ENCODE results near the gene CAPN12. TPM values are rescaled to one million over a fixed set of nuclear protein-coding genes. Genes with fewer than 3 reads are reported as not detected.

The CAPN12 gene
- total and polyA plus RNA-seq, 10 of the 15 experiments (the other 5 are each of a cell fraction or from before 2014, with no cell fraction given): 0.64 to 4.6 (median 2.0) TPM

DNA sequence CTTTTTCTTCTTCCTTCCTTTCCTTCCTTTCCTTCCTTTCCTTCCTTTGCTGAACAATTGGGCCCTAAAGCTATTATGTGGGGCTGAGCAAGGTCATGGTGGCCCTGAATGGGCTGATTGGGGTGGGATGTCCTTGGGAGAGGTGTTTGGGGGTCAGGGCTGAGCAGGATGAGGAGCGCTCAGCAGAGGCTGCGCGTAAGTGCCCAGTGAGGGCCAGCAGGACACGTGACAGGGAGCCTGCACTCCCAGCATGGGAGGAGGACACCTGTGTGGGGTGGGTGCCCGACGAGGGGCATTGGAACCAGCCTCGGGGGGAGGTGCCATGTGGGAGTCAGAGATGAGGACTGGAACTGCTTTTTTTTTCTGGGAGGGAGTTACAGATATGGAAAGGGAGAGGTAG, 34.5 kb upstream of the CAPN12 start:
- ChIA-PET POLR2A (interaction anchor here (0.5 kb wide), 1 partner anchor 602 kb away, joined by 4 read pairs; no protein-coding TSS in a partner anchor), SMC1A (ENCODE audit: uncharacterized antibody, unreplicated experiment) (no interaction called here), RAD21 (ENCODE audit: unreplicated experiment) (no interaction called here), CTCF (interaction anchor here (1.4 kb wide), 1 partner anchor 151 kb away, joined by 3 read pairs; the partner anchor contains the start of genes MRPS12 and SARS2)
- ATAC-seq: no peak
- Histone ChIP-seq H3K9me3 (replicated peaks; ENCODE audit: control insufficient read depth, insufficient read depth, low read length) (no peaks in the 10 kb centered on the region), H3K27ac (ENCODE audit: control insufficient read depth, insufficient read depth) (no peak overlapping the region), H2AFZ (ENCODE audit: control insufficient read depth, low read depth, low read length) (no peak overlapping the region), H3K4me2 (ENCODE audit: control insufficient read depth, insufficient read depth) (no peak overlapping the region), H3K4me1 (ENCODE audit: control insufficient read depth, insufficient read depth, low read length) (no peaks in the 10 kb centered on the region), H3K79me2 (ENCODE audit: control insufficient read depth, insufficient read depth, low read length) (no peaks in the 10 kb centered on the region), H3K36me3 (ENCODE audit: control insufficient read depth in 2 of 2, insufficient read depth in 2 of 2, low read length in 1 of 2) (no peaks in the 10 kb centered on the region), H4K20me1 (ENCODE audit: control insufficient read depth, insufficient read depth) (no peaks in the 10 kb centered on the region), H3K4me3 (no peak overlapping the region), H3K9ac (ENCODE audit: control insufficient read depth, insufficient read depth, low read length) (no peak overlapping the region), H3K27me3 (replicated peaks in 1 of 2; ENCODE audit: control insufficient read depth in 2 of 2, insufficient read depth in 2 of 2, low read length in 1 of 2) (no peaks in the 10 kb centered on the region; a peak in 1 of 4 replicates)
- WGBS (ENCODE audit: insufficient coverage, insufficient replicate concordance, low lambda C conversion rate, missing lambda C conversion rate): 49% methylated on average over 7 of the region's 7 CpGs
- FAIRE-seq: no peak
- in situ Hi-C loops (cut with MboI) (no loop called here), intact Hi-C loops (cut with micrococcal nuclease; ENCODE audit: unreplicated experiment) (no loop called here)
- no TSS peak for BruUV-seq (replicated peaks)
- TF ChIP-seq ASH2L (IDR thresholded peaks at IDR 0.05; ENCODE audit: borderline replicate concordance, low read depth): no peak
- no peak for TF ChIP-seq ZSCAN29 (IDR thresholded peaks at IDR 0.05)
- no peak for TF ChIP-seq TARDBP (IDR thresholded peaks at IDR 0.05; ENCODE audit: borderline replicate concordance)
- TF ChIP-seq ZNF207 (IDR thresholded peaks at IDR 0.05; ENCODE audit: borderline replicate concordance): no peak
- no peak for TF ChIP-seq SUPT20H (IDR thresholded peaks at IDR 0.05; ENCODE audit: borderline replicate concordance, control insufficient read depth, low read depth, low read length)
- no peak for TF ChIP-seq SMARCA5 (IDR thresholded peaks at IDR 0.05)
- no peak for TF ChIP-seq CREM (IDR thresholded peaks at IDR 0.05; ENCODE audit: low read depth)
- TF ChIP-seq NBN (IDR thresholded peaks at IDR 0.05): no peak
- no peak for TF ChIP-seq PAX5 (IDR thresholded peaks at IDR 0.05; ENCODE audit: borderline replicate concordance, low read depth, low read length)
- TF ChIP-seq TCF12 (IDR thresholded peaks at IDR 0.05; ENCODE audit: low read depth, low read length): no peak
- no peak for TF ChIP-seq BCL11A (IDR thresholded peaks at IDR 0.05; ENCODE audit: low read depth, low read length)
- no peak for TF ChIP-seq EED (IDR thresholded peaks at IDR 0.05; ENCODE audit: low read depth)
- TF ChIP-seq, protein P1, sequence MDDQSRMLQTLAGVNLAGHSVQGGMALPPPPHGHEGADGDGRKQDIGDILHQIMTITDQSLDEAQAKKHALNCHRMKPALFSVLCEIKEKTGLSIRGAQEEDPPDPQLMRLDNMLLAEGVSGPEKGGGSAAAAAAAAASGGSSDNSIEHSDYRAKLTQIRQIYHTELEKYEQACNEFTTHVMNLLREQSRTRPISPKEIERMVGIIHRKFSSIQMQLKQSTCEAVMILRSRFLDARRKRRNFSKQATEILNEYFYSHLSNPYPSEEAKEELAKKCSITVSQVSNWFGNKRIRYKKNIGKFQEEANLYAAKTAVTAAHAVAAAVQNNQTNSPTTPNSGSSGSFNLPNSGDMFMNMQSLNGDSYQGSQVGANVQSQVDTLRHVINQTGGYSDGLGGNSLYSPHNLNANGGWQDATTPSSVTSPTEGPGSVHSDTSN (IDR thresholded peaks at IDR 0.05; ENCODE audit: insufficient replicate concordance, low read depth, low read length): no peak
- TF ChIP-seq, protein P2, sequence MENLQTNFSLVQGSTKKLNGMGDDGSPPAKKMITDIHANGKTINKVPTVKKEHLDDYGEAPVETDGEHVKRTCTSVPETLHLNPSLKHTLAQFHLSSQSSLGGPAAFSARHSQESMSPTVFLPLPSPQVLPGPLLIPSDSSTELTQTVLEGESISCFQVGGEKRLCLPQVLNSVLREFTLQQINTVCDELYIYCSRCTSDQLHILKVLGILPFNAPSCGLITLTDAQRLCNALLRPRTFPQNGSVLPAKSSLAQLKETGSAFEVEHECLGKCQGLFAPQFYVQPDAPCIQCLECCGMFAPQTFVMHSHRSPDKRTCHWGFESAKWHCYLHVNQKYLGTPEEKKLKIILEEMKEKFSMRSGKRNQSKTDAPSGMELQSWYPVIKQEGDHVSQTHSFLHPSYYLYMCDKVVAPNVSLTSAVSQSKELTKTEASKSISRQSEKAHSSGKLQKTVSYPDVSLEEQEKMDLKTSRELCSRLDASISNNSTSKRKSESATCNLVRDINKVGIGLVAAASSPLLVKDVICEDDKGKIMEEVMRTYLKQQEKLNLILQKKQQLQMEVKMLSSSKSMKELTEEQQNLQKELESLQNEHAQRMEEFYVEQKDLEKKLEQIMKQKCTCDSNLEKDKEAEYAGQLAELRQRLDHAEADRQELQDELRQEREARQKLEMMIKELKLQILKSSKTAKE (IDR thresholded peaks at IDR 0.05; ENCODE audit: low read depth, poor library complexity, severe bottlenecking): no peak
- TF ChIP-seq, protein P3, sequence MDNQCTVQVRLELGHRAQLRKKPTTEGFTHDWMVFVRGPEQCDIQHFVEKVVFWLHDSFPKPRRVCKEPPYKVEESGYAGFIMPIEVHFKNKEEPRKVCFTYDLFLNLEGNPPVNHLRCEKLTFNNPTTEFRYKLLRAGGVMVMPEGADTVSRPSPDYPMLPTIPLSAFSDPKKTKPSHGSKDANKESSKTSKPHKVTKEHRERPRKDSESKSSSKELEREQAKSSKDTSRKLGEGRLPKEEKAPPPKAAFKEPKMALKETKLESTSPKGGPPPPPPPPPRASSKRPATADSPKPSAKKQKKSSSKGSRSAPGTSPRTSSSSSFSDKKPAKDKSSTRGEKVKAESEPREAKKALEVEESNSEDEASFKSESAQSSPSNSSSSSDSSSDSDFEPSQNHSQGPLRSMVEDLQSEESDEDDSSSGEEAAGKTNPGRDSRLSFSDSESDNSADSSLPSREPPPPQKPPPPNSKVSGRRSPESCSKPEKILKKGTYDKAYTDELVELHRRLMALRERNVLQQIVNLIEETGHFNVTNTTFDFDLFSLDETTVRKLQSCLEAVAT (IDR thresholded peaks at IDR 0.05): no peak
- no peak for TF ChIP-seq NFIC (IDR thresholded peaks at IDR 0.05; ENCODE audit: low read depth, low read length)
- no peak for TF ChIP-seq NFYB (IDR thresholded peaks at IDR 0.05; ENCODE audit: insufficient read depth, low read depth, low read length)
- no peak for TF ChIP-seq STAT1 (conservative IDR thresholded peaks at IDR 0.05)
- no peak for TF ChIP-seq LARP7 (IDR thresholded peaks at IDR 0.05)
- no peak for DNase-seq (ENCODE audit: low read depth, low spot score)

All from GM12878 (cell line).